H1 (cell line): ENCODE results near the gene GNB3. TPM values are rescaled to one million over a fixed set of nuclear protein-coding genes. Genes with fewer than 3 reads are reported as not detected.

Experiments
- CTCF ChIA-PET: fragments of 300-600 bp; sonication (Branson Sonifier 250); formaldehyde crosslinking; loops from one replicate; lab custom pipeline; 2021; ENCODE audit not compliant: partially characterized antibody; lab: Charles Lee
- POLR2A ChIA-PET: fragments of 300-600 bp; sonication (Branson Sonifier 250); formaldehyde crosslinking; loops from one replicate; lab custom pipeline; 2021; ENCODE audit warnings: inconsistent platforms; ENCODE audit not compliant: partially characterized antibody; lab: Charles Lee
- DNase-seq, 2 experiments: peaks; one replicate each; pipeline versions ENCODE4 v3.0.0 to v3.0.0-alpha.2; 2010 to 2022; ENCODE audit warnings: low spot score in 2 of 2, low read depth in 1 of 2, mixed read lengths in 1 of 2
- FAIRE-seq: peaks from 2 replicates; lab custom pipeline; 2011; peaks lifted over from hg19 to GRCh38; lab: Jason Lieb, UNC
- H2AFZ ChIP-seq: 2 replicates; pipeline ENCODE4 v1.8.1; 2012; ENCODE audit warnings: low read length, inconsistent platforms
- H2AK5ac ChIP-seq: 2 replicates; pipeline ENCODE4 v1.6.1; 2013; ENCODE audit warnings: low read depth, low read length
- H2BK120ac ChIP-seq: replicated peaks from 2 replicates; pipeline ENCODE3; 2013; ENCODE audit warnings: low read depth, low read length, inconsistent platforms
- H2BK12ac ChIP-seq: 2 replicates; pipeline ENCODE4 v1.6.1; 2013; ENCODE audit warnings: low read depth, low read length
- H2BK15ac ChIP-seq: 2 replicates; pipeline ENCODE4 v1.6.1; 2013; ENCODE audit warnings: low read length
- H2BK20ac ChIP-seq: 2 replicates; pipeline ENCODE4 v1.6.1; 2013; ENCODE audit warnings: low read length
- H2BK5ac ChIP-seq: 2 replicates; pipeline ENCODE4 v1.6.1; 2013; ENCODE audit warnings: low read depth, low read length
- H3K14ac ChIP-seq: 2 replicates; pipeline ENCODE4 v1.6.1; 2013; ENCODE audit warnings: inconsistent platforms; ENCODE audit not compliant: insufficient read length
- H3K18ac ChIP-seq: 2 replicates; pipeline ENCODE4 v1.6.1; 2013; ENCODE audit warnings: low read length; ENCODE audit errors: extremely low read depth
- H3K23ac ChIP-seq: 2 replicates; pipeline ENCODE4 v1.6.1; 2013; ENCODE audit warnings: inconsistent platforms; ENCODE audit not compliant: insufficient read length
- H3K23me2 ChIP-seq: 2 replicates; pipeline ENCODE4 v1.6.1; 2013; ENCODE audit warnings: low read depth, low read length
- H3K27ac ChIP-seq: 2 replicates; pipeline ENCODE4 v1.6.1; 2011; ENCODE audit warnings: low read depth, low read length, inconsistent platforms
- H3K27me3 ChIP-seq, 4 experiments: replicated peaks in 1 of 4; 1 replicate in 1 of 4; 2 replicates in 3 of 4; pipeline versions ENCODE4 v1.6.1 to v1.8.1; 2011 to 2013; ENCODE audit warnings: low read length in 3 of 4, mild to moderate bottlenecking in 3 of 4, inconsistent platforms in 2 of 4, mixed read lengths in 2 of 4, moderate library complexity in 1 of 4; ENCODE audit not compliant: control insufficient read depth in 3 of 4, insufficient read depth in 3 of 4; ENCODE audit errors: extremely low read depth in 1 of 4
- H3K36me3 ChIP-seq, 4 experiments: 2 replicates each; pipeline versions ENCODE4 v1.6.1 to v1.8.1; 2011 to 2013; ENCODE audit warnings: mild to moderate bottlenecking in 4 of 4, low read length in 3 of 4, moderate library complexity in 2 of 4, control low read depth in 1 of 4, inconsistent platforms in 1 of 4; ENCODE audit not compliant: insufficient read depth in 4 of 4, control insufficient read depth in 2 of 4
- H3K4ac ChIP-seq: replicated peaks from 2 replicates; pipeline ENCODE3; 2013; ENCODE audit warnings: low read length, low read depth, mixed read lengths, inconsistent platforms; ENCODE audit not compliant: insufficient read length
- H3K4me1 ChIP-seq, 4 experiments: replicated peaks in 1 of 4; 1 replicate in 1 of 4; 2 replicates in 3 of 4; pipeline versions ENCODE4 v1.6.1 to v1.8.1; 2011 to 2013; ENCODE audit warnings: low read length in 3 of 4, inconsistent platforms in 2 of 4, mixed read lengths in 1 of 4; ENCODE audit not compliant: insufficient read depth in 4 of 4, control insufficient read depth in 3 of 4
- H3K4me2 ChIP-seq, 2 experiments: 2 replicates each; pipeline versions ENCODE4 v1.6.1 to v1.8.1; 2011 to 2013; ENCODE audit warnings: low read depth in 2 of 2, low read length in 2 of 2, control low read depth in 1 of 2, inconsistent platforms in 1 of 2, mild to moderate bottlenecking in 1 of 2; ENCODE audit not compliant: insufficient read depth in 1 of 2
- H3K4me3 ChIP-seq, 4 experiments: fragments of 200-600, 300-600 bp in 1 of 4; sonication (generic), shearing (Covaris generic), sonication (Bioruptor Twin) in 1 of 4; 2 replicates each; pipeline versions ENCODE4 v1.5.1 to v1.8.1; 2011 to 2016; ENCODE audit warnings: low read length in 4 of 4, low read depth in 3 of 4, control low read depth in 2 of 4, inconsistent platforms in 2 of 4, mild to moderate bottlenecking in 2 of 4, mixed read lengths in 1 of 4, moderate library complexity in 1 of 4; ENCODE audit not compliant: insufficient read depth in 2 of 4; ENCODE audit errors: extremely low read depth in 1 of 4
- H3K56ac ChIP-seq: replicated peaks from 2 replicates; pipeline ENCODE3; 2013; ENCODE audit warnings: low read depth, mild to moderate bottlenecking, mixed read lengths, low read length, inconsistent platforms; ENCODE audit not compliant: insufficient read length
- H3K79me1 ChIP-seq: 2 replicates; pipeline ENCODE4 v1.6.1; 2013; ENCODE audit warnings: low read depth, low read length, control low read depth
- H3K79me2 ChIP-seq, 2 experiments: 2 replicates each; pipeline versions ENCODE4 v1.6.1 to v1.8.1; 2012 to 2013; ENCODE audit warnings: low read length in 2 of 2, mild to moderate bottlenecking in 2 of 2, inconsistent platforms in 1 of 2; ENCODE audit not compliant: insufficient read depth in 2 of 2, control insufficient read depth in 1 of 2
- H3K9ac ChIP-seq, 4 experiments: replicated peaks in 1 of 4; 1 replicate in 1 of 4; 2 replicates in 3 of 4; pipeline versions ENCODE4 v1.6.1 to v1.8.1; 2011 to 2013; ENCODE audit warnings: low read depth in 3 of 4, low read length in 3 of 4, control low read depth in 2 of 4, mild to moderate bottlenecking in 2 of 4, moderate library complexity in 2 of 4, inconsistent platforms in 1 of 4; ENCODE audit errors: extremely low read depth in 1 of 4
- H3K9me3 ChIP-seq, 2 experiments: 2 replicates each; pipeline versions ENCODE4 v1.6.1 to v1.8.1; 2012 to 2013; ENCODE audit warnings: mild to moderate bottlenecking in 2 of 2, moderate library complexity in 2 of 2, control low read depth in 1 of 2, inconsistent platforms in 1 of 2, low read depth in 1 of 2, low read length in 1 of 2, mixed read lengths in 1 of 2; ENCODE audit not compliant: insufficient read depth in 2 of 2
- H4K20me1 ChIP-seq, 2 experiments: replicated peaks in 1 of 2; 2 replicates each; pipeline versions ENCODE3 to v1.8.1; 2011 to 2013; ENCODE audit warnings: inconsistent platforms in 2 of 2, low read length in 2 of 2, mild to moderate bottlenecking in 1 of 2; ENCODE audit not compliant: insufficient read depth in 2 of 2, control insufficient read depth in 1 of 2
- H4K5ac ChIP-seq: 2 replicates; pipeline ENCODE4 v1.6.1; 2013; ENCODE audit warnings: low read length, low read depth, mixed read lengths, inconsistent platforms; ENCODE audit not compliant: insufficient read length
- H4K8ac ChIP-seq: 2 replicates; pipeline ENCODE4 v1.8.0; 2013; ENCODE audit warnings: mild to moderate bottlenecking, moderate library complexity, low read length, inconsistent platforms; ENCODE audit not compliant: insufficient read depth; ENCODE audit errors: extremely low read depth
- H4K91ac ChIP-seq: replicated peaks from 2 replicates; pipeline ENCODE3; 2013; ENCODE audit warnings: low read length, mixed read lengths, inconsistent platforms; ENCODE audit not compliant: insufficient read length
- CHD1 ChIP-seq: IDR thresholded peaks from 2 replicates; pipeline ENCODE4 v1.6.1; 2012; ENCODE audit warnings: low read depth, low read length, improper control_type of control experiment
- CREB1 ChIP-seq: IDR thresholded peaks from 2 replicates; pipeline ENCODE4 v1.6.1; 2012; ENCODE audit warnings: inconsistent platforms
- HDAC6 ChIP-seq: IDR thresholded peaks from one replicate; pipeline ENCODE4 v1.7.1; 2012; ENCODE audit warnings: low read depth, mild to moderate bottlenecking, inconsistent platforms, low read length, moderate library complexity
- JUND ChIP-seq: IDR thresholded peaks from 2 replicates; pipeline ENCODE4 v1.6.1; 2011; ENCODE audit warnings: mild to moderate bottlenecking, improper control_type of control experiment, low read length
- KDM4A ChIP-seq: IDR thresholded peaks from one replicate; pipeline ENCODE4 v1.7.1; 2012; ENCODE audit warnings: low read depth, mild to moderate bottlenecking, moderate library complexity, low read length, inconsistent platforms; ENCODE audit not compliant: severe bottlenecking
- NRF1 ChIP-seq: IDR thresholded peaks from 2 replicates; pipeline ENCODE4 v1.6.1; 2011; ENCODE audit warnings: mild to moderate bottlenecking, low read depth, low read length, improper control_type of control experiment
- POLR2AphosphoS5 ChIP-seq: IDR thresholded peaks from 2 replicates; pipeline ENCODE4 v1.6.1; 2011; ENCODE audit warnings: low read depth, low read length
- RXRA ChIP-seq: IDR thresholded peaks from 2 replicates; pipeline ENCODE4 v1.6.1; 2011; ENCODE audit warnings: low read depth, mild to moderate bottlenecking, low read length, moderate library complexity; ENCODE audit not compliant: insufficient read depth
- SP2 ChIP-seq: IDR thresholded peaks from 2 replicates; pipeline ENCODE4 v1.6.1; 2012; ENCODE audit warnings: mild to moderate bottlenecking, low read length, inconsistent platforms
- WGBS, 2 experiments: shearing (Covaris generic) in 1 of 2; methylation state at CpG; one replicate each; pipeline versions ENCODE4 v1.1.6 to v1.1.7; 2013 to 2015; ENCODE audit warnings: low lambda C conversion rate in 2 of 2, mixed read lengths in 2 of 2, inconsistent platforms in 1 of 2, low coverage in 1 of 2, missing lambda C conversion rate in 1 of 2; ENCODE audit not compliant: insufficient replicate concordance in 2 of 2, insufficient coverage in 1 of 2, insufficient read length in 1 of 2; ENCODE audit errors: extremely low coverage in 1 of 2, missing lambda C conversion rate in 1 of 2; 5-methylcytosine and 5-hydroxymethylcytosine counted together
- polyA plus RNA-seq, 7 experiments: library from polyadenylated mRNA; depleted of rRNA in 3 of 7; stranded (reverse) in 5 of 7; unstranded in 2 of 7; fragments of >200 nt in 5 of 7; fragments of 200-250 nt in 2 of 7; gene quantifications; 1 replicate in 5 of 7; 2 replicates in 1 of 7; 4 replicates in 1 of 7; pipeline versions ENCODE4 v1.2.1 to v1.2.3, GENCODE V29; 2011 to 2013; ENCODE audit warnings: missing spikeins in 2 of 7, mixed read lengths in 2 of 7
- total RNA-seq: library from RNA; stranded (reverse); fragmentation: NEBNext Ultra II Directional; extraction: Animal tissue kit (Norgen Biotek cat#: 25700); gene quantifications from 2 replicates; pipeline ENCODE4 v1.2.1, GENCODE V29; 2021
- TF ChIP-seq, protein P1 (sequence below), 3 experiments: IDR thresholded peaks; 1 replicate in 2 of 3; 2 replicates in 1 of 3; pipeline versions ENCODE4 v1.5.1 to v1.6.1; 2011; ENCODE audit warnings: low read length in 3 of 3, mild to moderate bottlenecking in 3 of 3, inconsistent platforms in 2 of 3, low read depth in 1 of 3, moderate library complexity in 1 of 3; ENCODE audit not compliant: insufficient read depth in 1 of 3; ENCODE audit errors: control extremely low read depth in 1 of 3

GNB3 gene
- total and polyA plus RNA-seq, 2 of the 8 experiments (the other 6 are each of a cell fraction or from before 2014, with no cell fraction given), result 9.9 TPM

DNA sequence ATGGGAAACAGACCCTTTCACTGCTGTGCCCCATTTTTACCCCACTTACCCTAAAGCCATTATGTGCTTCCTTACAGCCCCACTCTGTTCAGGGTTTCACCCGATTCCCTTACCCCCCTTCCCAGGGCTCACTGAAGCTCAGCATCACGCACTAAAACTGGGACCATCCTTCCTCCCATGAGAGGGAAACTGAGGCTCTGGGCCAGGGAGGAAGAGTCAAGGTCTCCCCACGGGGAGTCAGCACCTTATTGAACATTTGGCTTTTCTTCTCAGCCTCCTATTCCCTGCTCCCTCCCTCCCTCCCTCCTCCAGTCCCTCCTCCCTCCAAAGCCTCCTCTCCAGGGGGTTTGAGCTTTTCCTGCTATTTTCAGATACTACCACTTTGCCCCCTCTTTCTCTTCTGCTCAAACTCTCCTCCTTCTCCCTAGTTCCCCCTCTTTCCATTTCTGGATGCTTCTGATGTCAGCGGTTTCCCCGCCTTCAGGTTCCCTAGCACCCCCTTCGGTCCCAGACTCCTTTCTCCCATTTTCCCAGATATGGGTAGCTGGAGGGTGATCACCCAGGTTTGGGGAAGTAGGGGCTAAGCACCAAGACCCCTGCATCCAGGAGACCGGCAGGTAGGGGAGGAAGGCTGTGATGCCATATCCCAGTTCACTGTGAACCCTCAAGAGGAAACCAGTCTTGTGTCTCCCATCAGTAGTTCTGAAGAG lies 18.1 kb upstream of the GNB3 start:
- H2BK120ac ChIP-seq, result no peak overlapping the region
- H3K23me2 ChIP-seq, result peaks cover 26% of the 10 kb centered on the region
- H3K79me2 ChIP-seq, result no peaks in the 10 kb centered on the region
- H3K18ac ChIP-seq, result no peak overlapping the region; the same call in none of the 2 replicates
- no peak overlapping the region for H3K27ac ChIP-seq
- peak overlapping the region; percentile 75; the same call in 1 of the 2 replicates for H2BK15ac ChIP-seq
- H3K9me3 ChIP-seq, result no peaks in the 10 kb centered on the region
- H4K91ac ChIP-seq, result no peak overlapping the region
- no peak overlapping the region for H3K23ac ChIP-seq
- no peak overlapping the region for H3K14ac ChIP-seq
- H2BK20ac ChIP-seq, result peak overlapping the region; percentile 55; the same call in 1 of the 2 replicates
- peak overlapping the region; percentile 53 to 72 (median 60); a peak in 5 of 8 replicates for H3K4me3 ChIP-seq
- no peak for FAIRE-seq
- peaks cover 8 to 64% (median 38%) of the 10 kb centered on the region in 4 experiments for H3K4me1 ChIP-seq
- peak overlapping the region; percentile 75; the same call in 1 of the 2 replicates for H2BK12ac ChIP-seq
- no peak overlapping the region for H3K9ac ChIP-seq
- peak overlapping the region; percentile 26; the same call in 1 of the 2 replicates for H2AK5ac ChIP-seq
- peak overlapping the region; percentile 94 to 98 for H3K4me2 ChIP-seq
- H2BK5ac ChIP-seq, result peak overlapping the region; percentile 89; the same call in 1 of the 2 replicates
- ChIA-PET CTCF (interaction anchor here (0.8 to 23.7 kb wide), 10 partner anchors 10 to 87 kb away, joined by 3 to 532 read pairs (median 14); partner anchors contain the start of genes CD4, GNB3, LAG3 and MLF2), POLR2A (interaction anchor here (0.6 to 27.1 kb wide), 19 partner anchors 10 to 218 kb away, joined by 3 to 388 read pairs (median 4); partner anchors contain the start of genes CDCA3, COPS7A, GNB3 and LAG3)
- WGBS, 2 experiments, result 65% methylated on average over 6 of the region's 7 CpGs; no CpG with 5 or more reads in 1 of the 2 experiments
- H4K8ac ChIP-seq, result no peak overlapping the region
- no peak for DNase-seq
- H3K4ac ChIP-seq, result no peak overlapping the region
- no peak overlapping the region for H4K5ac ChIP-seq
- H3K27me3 ChIP-seq, result peaks cover 0 to 12% (median 8%) of the 10 kb centered on the region in 4 experiments; a peak in 6 of 7 replicates
- H3K79me1 ChIP-seq, result no peaks in the 10 kb centered on the region; the same call in 1 of the 2 replicates
- H3K56ac ChIP-seq, result no peak overlapping the region
- H4K20me1 ChIP-seq, result peaks cover 0 to 8% of the 10 kb centered on the region in 2 experiments
- H3K36me3 ChIP-seq, result no peaks in the 10 kb centered on the region
- no peak overlapping the region for H2AFZ ChIP-seq
- no peak for TF ChIP-seq KDM4A
- no peak for TF ChIP-seq JUND
- no peak for TF ChIP-seq POLR2AphosphoS5
- TF ChIP-seq CHD1, result no peak
- no peak for TF ChIP-seq CREB1
- TF ChIP-seq SP2, result no peak
- no peak for TF ChIP-seq HDAC6
- TF ChIP-seq, protein P1, sequence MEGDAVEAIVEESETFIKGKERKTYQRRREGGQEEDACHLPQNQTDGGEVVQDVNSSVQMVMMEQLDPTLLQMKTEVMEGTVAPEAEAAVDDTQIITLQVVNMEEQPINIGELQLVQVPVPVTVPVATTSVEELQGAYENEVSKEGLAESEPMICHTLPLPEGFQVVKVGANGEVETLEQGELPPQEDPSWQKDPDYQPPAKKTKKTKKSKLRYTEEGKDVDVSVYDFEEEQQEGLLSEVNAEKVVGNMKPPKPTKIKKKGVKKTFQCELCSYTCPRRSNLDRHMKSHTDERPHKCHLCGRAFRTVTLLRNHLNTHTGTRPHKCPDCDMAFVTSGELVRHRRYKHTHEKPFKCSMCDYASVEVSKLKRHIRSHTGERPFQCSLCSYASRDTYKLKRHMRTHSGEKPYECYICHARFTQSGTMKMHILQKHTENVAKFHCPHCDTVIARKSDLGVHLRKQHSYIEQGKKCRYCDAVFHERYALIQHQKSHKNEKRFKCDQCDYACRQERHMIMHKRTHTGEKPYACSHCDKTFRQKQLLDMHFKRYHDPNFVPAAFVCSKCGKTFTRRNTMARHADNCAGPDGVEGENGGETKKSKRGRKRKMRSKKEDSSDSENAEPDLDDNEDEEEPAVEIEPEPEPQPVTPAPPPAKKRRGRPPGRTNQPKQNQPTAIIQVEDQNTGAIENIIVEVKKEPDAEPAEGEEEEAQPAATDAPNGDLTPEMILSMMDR (IDR thresholded peaks at IDR 0.05; ENCODE audit: control extremely low read depth in 1 of 3, insufficient read depth in 1 of 3, low read depth in 1 of 3, low read length in 3 of 3), result no peak
- TF ChIP-seq NRF1, result no peak
- TF ChIP-seq RXRA, result no peak
